Endometrial microvascular endothelial cells (primary cell): ENCODE measurements around the gene CACNA1A. TPM values are rescaled to one million over a fixed set of nuclear protein-coding genes. Genes with fewer than 3 reads are reported as not detected.
"Not testable (repeated sequence)": the region's sequence is repeated elsewhere in the genome, so short reads cannot be mapped to it uniquely, and the experiment has no call there.

Experiments used
- in situ Hi-C: cut with HindIII; loops from 2 replicates; pipeline ENCODE4 v1.10.0; 2017; ENCODE audit warnings: low sequenced_read_pairs, low pct_unique_long_range_greater_than_20kb; ENCODE audit errors: inconsistent ontology term
- total RNA-seq: library from RNA; depleted of rRNA; stranded (reverse); fragments of >200 nt; gene quantifications from one replicate; pipeline ENCODE4 v1.2.3, GENCODE V29; 2015; ENCODE audit errors: inconsistent ontology term

The CACNA1A gene
- total RNA-seq, 1 donor from 2014 or later: not detected

- in situ Hi-C loops: no loop called here
These were observed 123.7 kb downstream of the CACNA1A start for GRCh38 chr19:13382633-13382938.

GRCh38 chr19:13381827-13382632 is 124.2 kb downstream of the CACNA1A start:
- in situ Hi-C loops: no loop called here

GRCh38 chr19:13376537-13376936 is 129.7 kb downstream of the CACNA1A start:
- in situ Hi-C loops: no loop called here

- in situ Hi-C loops: no loop called here
These were observed 132.7 kb downstream of the CACNA1A start for GRCh38 chr19:13373599-13373998.

- in situ Hi-C loops: no loop called here
These were observed 135.3 kb downstream of the CACNA1A start for GRCh38 chr19:13370948-13371347.

GRCh38 chr19:13366529-13367143 is 139.6 kb downstream of the CACNA1A start:
- in situ Hi-C loops: no loop called here

GRCh38 chr19:13363954-13364353 is 142.3 kb downstream of the CACNA1A start:
- in situ Hi-C loops: no loop called here

- in situ Hi-C loops: no loop called here
These were observed 143.0 kb downstream of the CACNA1A start for GRCh38 chr19:13363245-13363644.

- in situ Hi-C loops: no loop called here
These were observed 143.6 kb downstream of the CACNA1A start for GRCh38 chr19:13362668-13363067.

- in situ Hi-C loops: not testable (repeated sequence)
These were observed 144.6 kb downstream of the CACNA1A start for GRCh38 chr19:13361726-13362125.

- in situ Hi-C loops: no loop called here
These were observed 149.5 kb downstream of the CACNA1A start for GRCh38 chr19:13356686-13357280.

- in situ Hi-C loops: no loop called here
These were observed 150.1 kb downstream of the CACNA1A start for GRCh38 chr19:13356185-13356584.

GRCh38 chr19:13355356-13355755 is 150.9 kb downstream of the CACNA1A start:
- in situ Hi-C loops: no loop called here

- in situ Hi-C loops: no loop called here
These were observed 152.7 kb downstream of the CACNA1A start for GRCh38 chr19:13353625-13354024.

GRCh38 chr19:13350759-13351158 is 155.5 kb downstream of the CACNA1A start:
- in situ Hi-C loops: no loop called here

GRCh38 chr19:13350072-13350471 is 156.2 kb downstream of the CACNA1A start:
- in situ Hi-C loops: no loop called here

- in situ Hi-C loops: no loop called here
These were observed 158.9 kb downstream of the CACNA1A start for GRCh38 chr19:13347367-13347766.

GRCh38 chr19:13343514-13343913 is 162.8 kb downstream of the CACNA1A start:
- in situ Hi-C loops: no loop called here

GRCh38 chr19:13342672-13343071 is 163.6 kb downstream of the CACNA1A start:
- in situ Hi-C loops: no loop called here

- in situ Hi-C loops: no loop called here
These were observed 166.4 kb downstream of the CACNA1A start for GRCh38 chr19:13339869-13340268.
